Measurements from ENCODE around the gene IL6ST.
A peak's percentile ranks its signal among the peaks of the same experiment; 100 is the strongest.
"Not testable (repeated sequence)": the region's sequence is repeated elsewhere in the genome, so short reads cannot be mapped to it uniquely, and the experiment has no call there.

IL6ST gene

GRCh38 chr5:55994495-55994997 is at the start of gene IL6ST:
TSS of gene IL6ST (minus strand) at chr5:55994963. CDS start at chr5:55976278, 18,685 bp downstream.
- no peak for DNase-seq (ENCODE audit: low read depth)
- H3K4me3 ChIP-seq (ENCODE audit: low read depth, low read length): peak within 1 kb of the TSS; percentile 85

DNA sequence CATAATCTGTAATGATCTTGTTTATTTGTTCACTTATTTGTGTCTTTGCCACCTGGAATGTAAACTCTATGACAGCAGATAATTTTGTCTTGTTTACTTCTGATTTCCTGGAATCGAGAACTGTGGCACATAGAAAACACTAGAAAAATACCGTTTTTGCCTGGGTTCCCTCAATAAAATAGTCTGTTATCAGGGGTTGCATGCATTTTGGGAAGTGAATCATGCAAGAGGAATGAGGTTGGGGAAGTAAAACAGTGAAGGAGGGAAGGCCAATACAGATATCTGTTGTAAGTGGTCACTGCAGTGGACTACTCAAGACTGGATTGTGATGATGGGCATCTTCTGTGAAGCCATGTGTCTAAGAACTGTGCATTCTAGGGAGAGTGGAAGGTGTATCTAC is 45.2 kb upstream of the IL6ST start:
- H3K4me3 ChIP-seq (ENCODE audit: low read depth, low read length): no peak overlapping the region
- DNase-seq (ENCODE audit: low read depth): no peak

DNA sequence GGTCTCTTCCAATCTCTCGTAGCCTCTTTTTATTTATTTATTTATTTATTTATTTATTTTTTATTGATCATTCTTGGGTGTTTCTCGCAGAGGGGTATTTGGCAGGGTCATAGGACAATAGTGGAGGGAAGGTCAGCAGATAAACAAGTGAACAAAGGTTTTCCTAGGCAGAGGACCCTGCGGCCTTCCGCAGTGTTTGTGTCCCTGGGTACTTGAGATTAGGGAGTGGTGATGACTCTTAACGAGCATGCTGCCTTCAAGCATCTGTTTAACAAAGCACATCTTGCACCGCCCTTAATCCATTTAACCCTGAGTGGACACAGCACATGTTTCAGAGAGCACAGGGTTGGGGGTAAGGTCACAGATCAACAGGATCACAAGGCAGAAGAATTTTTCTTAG is 43.4 kb upstream of the IL6ST start:
- DNase-seq (ENCODE audit: low read depth); H3K4me3 ChIP-seq (ENCODE audit: low read depth, low read length): not testable (repeated sequence)

DNA sequence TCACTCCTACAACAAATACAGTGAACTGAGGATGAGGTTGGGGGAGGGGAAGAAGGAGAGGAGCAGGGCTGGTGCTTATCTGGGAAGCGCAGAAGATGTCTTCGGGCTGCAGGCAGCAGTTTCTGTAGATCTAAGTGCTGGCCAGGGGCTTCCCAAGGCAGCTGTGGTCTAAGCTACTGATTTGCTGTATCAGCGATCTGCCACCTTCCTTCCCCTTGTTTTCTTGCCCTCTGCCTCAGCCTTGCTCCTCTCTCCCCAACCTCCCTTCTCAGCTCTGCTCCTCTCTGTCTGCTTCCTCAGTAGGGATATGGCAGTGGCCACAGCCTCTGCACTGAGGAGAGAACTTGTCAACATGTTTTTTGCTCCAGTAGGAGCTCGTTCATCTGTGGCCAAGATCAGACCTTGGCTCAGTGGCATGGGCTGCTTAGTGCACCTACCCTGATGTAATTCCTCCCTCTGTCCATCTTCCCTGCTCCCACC is 42.8 kb upstream of the IL6ST start:
- no peak overlapping the region for H3K4me3 ChIP-seq (ENCODE audit: low read depth, low read length)
- DNase-seq (ENCODE audit: low read depth): no peak

- not testable (repeated sequence) for DNase-seq (ENCODE audit: low read depth); H3K4me3 ChIP-seq (ENCODE audit: low read depth, low read length)
Observed at GRCh38 chr5:56035394-56035793, 40.6 kb upstream of the IL6ST start.

DNA sequence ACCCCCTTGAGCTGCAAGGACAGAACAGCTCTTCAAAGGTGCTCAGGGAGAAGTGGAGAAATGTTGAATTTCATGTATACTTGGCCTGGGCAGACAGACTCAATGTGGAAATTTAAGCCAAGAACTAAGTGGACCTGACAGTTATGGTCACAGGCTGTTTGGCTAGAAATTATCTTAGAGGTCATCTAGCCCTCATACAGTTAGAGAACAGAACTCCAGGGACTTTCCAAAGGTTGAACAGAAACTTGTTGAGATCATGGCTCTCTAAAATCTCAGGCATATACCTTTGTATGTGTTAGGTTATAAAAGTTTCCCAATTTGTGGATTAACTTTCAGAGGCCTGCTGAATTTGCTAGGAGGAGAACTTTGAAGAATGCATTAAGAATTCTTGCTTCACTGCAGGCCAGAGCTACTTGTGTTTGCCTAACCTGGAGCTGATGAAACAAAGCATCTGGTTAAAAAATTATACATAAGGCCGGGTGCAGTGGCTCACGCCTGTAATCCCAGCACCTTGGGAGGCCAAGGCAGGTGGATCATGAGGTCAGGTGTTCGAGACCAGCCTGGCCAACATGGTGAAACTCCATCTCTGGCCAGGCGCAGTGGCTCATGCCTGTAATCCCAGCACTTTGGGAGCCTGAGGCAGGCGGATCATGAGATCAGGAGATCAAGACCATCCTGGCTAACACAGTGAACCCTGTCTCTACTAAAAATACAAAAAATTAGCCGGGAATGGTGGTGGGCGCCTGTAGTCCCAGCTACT is 35.3 kb upstream of the IL6ST start:
- DNase-seq (ENCODE audit: low read depth); H3K4me3 ChIP-seq (ENCODE audit: low read depth, low read length): not testable (repeated sequence)

DNA sequence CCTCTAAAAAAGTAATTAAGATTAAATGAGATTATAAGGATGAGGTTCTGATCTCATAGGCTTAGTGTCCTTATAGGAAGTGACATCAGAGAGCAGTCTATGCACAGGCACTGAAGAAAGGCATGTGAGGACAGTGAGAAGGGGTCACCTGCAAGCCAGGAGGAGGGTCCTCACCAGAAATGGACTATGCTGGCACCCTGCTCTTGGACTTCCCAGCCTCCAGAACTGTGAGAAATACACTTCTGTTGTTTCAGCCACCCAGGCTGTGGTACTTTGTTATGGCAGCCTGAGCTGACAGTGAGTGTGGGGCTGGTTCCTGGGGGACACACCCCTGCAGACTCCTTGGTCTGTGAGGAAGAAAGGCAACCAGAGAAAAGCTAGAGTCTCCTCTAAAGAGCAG is 34.7 kb upstream of the IL6ST start:
- H3K4me3 ChIP-seq (ENCODE audit: low read depth, low read length): no peak overlapping the region
- no peak for DNase-seq (ENCODE audit: low read depth)

DNA sequence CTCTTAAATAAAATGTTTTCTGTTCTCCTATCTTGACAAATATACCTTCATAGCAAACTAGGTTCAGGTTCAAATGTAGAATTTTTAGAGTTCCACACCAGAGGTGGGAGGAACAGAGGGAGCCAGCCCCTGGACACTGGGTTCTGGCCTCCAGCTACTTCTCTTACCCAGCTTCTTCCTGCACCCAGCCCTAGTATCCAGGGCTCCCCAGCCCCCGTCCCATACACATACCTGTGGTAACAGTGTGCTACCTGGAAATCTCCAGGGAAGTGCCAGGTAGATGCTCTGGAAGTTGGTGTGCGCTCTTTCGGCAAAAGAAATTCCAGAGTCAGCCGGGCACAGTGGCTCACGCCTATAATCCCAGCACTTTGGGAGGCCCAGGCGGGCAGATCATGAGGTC is 33.9 kb upstream of the IL6ST start:
- DNase-seq (ENCODE audit: low read depth): no peak

GRCh38 chr5:56026863-56027300 is 32.1 kb upstream of the IL6ST start:
- H3K4me3 ChIP-seq (ENCODE audit: low read depth, low read length): no peak overlapping the region
- DNase-seq (ENCODE audit: low read depth): peak; percentile 58

More for the DNA sequence above, 33.9 kb upstream of the IL6ST start:
- no peak overlapping the region for H3K4me3 ChIP-seq (ENCODE audit: low read depth, low read length)

- no peak for DNase-seq (ENCODE audit: low read depth)
- no peak overlapping the region for H3K4me3 ChIP-seq (ENCODE audit: low read depth, low read length)
Observed at GRCh38 chr5:56025151-56025885, 30.6 kb upstream of the IL6ST start.

GRCh38 chr5:56024810-56025150 is 30.0 kb upstream of the IL6ST start:
- DNase-seq (ENCODE audit: low read depth): no peak
- no peak overlapping the region for H3K4me3 ChIP-seq (ENCODE audit: low read depth, low read length)

- no peak for DNase-seq (ENCODE audit: low read depth)
- no peak overlapping the region for H3K4me3 ChIP-seq (ENCODE audit: low read depth, low read length)
Observed at GRCh38 chr5:56023296-56023695, 28.5 kb upstream of the IL6ST start.

DNA sequence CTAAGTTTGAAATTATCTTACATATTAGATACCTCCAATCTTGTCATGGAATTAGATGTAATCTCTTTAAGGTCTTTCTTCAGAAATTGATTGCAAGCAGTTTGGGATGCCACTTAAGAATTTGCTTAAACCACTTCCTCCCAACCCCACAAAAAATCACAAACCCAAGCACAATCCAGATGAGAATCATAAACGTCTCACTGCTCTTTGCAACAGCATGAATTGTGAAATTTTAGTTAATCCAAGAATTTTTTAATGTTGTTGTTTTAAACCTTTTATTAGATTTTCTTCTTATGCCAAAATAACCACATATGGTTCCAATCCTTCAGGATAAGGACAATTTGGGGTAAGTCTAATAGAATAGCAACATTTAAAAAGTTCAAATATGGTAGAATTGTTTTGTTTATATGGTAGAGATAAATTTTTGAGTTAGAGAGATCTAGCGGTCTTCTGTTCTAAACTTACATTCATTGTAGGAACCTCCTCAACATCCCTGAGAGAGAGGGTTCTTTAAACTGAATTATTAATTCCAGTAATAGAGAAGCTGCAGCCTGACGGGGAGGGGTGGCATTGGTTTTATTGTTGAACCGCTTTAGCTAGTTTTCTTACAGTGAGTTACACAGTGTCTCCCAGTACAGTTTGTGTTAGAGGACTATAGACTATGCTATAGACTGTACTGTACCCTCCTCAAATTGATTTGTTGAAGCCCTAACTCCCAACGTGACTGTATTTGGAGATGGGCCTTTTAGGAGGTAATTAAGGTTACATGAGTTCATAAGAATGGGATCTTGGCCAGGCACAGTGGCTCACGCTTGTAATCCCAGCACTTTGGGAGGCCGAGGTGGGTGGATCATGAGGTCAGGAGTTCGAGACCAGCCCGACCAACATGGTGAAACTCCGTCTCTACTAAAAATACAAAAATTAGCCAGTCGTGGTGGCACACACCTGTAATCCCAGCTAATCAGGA is 24.8 kb upstream of the IL6ST start:
- no peak overlapping the region for H3K4me3 ChIP-seq (ENCODE audit: low read depth, low read length)
- DNase-seq (ENCODE audit: low read depth): no peak

GRCh38 chr5:56018832-56019231 is 24.1 kb upstream of the IL6ST start:
- no peak for DNase-seq (ENCODE audit: low read depth)

DNA sequence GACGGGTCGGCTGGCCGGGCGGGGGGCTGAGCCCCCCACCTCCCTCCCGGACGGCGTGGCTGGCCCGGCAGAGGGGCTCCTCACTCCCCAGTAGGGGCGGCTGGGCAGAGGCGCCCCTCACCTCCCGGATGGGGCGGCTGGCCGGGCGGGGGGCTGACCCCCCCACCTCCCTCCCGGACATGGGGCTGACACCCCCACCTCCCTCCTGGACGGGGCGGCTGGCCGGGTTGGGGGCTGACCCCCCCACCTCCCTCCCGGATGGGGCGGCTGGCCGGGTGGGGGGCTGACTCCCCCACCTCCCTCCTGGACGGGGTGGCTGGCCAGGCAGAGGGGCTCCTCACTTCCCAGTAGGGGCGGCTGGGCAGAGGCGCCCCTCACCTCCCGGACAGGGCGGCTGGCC is 19.9 kb upstream of the IL6ST start:
- not testable (repeated sequence) for H3K4me3 ChIP-seq (ENCODE audit: low read depth, low read length); DNase-seq (ENCODE audit: low read depth)

More at GRCh38 chr5:56018832-56019231, 24.1 kb upstream of the IL6ST start:
- H3K4me3 ChIP-seq (ENCODE audit: low read depth, low read length): no peak overlapping the region

DNA sequence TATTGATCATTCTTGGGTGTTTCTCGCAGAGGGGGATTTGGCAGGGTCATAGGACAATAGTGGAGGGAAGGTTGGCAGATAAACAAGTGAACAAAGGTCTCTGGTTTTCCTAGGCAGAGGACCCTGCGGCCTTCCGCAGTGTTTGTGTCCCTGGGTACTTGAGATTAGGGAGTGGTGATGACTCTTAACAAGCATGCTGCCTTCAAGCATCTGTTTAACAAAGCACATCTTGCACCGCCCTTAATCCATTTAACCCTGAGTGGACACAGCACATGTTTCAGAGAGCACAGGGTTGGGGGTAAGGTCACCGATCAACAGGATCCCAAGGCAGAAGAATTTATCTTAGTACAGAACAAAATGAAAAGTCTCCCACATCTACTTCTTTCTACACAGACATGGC is 19.2 kb upstream of the IL6ST start:
- not testable (repeated sequence) for DNase-seq (ENCODE audit: low read depth); H3K4me3 ChIP-seq (ENCODE audit: low read depth, low read length)

- no peak for DNase-seq (ENCODE audit: low read depth)
- H3K4me3 ChIP-seq (ENCODE audit: low read depth, low read length): no peak overlapping the region
Observed at GRCh38 chr5:56012281-56012963, 17.7 kb upstream of the IL6ST start.

- DNase-seq (ENCODE audit: low read depth): peak; percentile 87
- H3K4me3 ChIP-seq (ENCODE audit: low read depth, low read length): no peak overlapping the region
Observed at GRCh38 chr5:56011835-56012234, 17.1 kb upstream of the IL6ST start.

GRCh38 chr5:56010431-56010830 is 15.7 kb upstream of the IL6ST start:
- DNase-seq (ENCODE audit: low read depth): no peak
- H3K4me3 ChIP-seq (ENCODE audit: low read depth, low read length): no peak overlapping the region
